Measurements from ENCODE around the gene GNG7.
"Not testable (repeated sequence)": the region's sequence is repeated elsewhere in the genome, so short reads cannot be mapped to it uniquely, and the experiment has no call there.

Gene GNG7

DNA sequence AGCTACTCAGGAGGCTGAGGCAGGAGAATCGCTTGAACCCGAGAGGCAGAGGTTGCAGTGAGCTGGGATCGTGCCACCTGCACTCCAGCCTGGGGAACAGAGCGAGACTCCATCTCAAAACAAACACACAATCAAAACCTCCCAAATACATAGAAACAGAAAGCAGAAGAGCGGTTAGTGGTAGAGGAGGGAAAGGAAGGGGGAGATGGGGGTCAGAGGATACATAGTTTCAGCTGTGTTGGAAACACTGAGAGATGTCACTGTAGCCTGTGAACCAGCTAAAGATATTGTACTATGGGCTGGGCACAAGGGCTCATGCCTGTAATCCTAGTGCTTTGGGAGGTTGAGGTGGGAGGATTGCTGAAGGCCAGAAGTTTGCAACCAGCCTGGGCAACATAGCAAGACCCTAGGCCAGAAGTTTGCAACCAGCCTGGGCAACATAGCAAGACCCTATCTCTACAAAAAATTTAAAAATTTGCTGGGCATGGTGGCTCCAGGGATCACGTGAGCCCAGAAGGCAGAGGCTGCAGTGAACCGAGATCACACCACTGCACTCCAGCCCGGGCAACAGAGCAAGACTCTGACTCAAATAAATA, 49.9 kb downstream of the GNG7 start:
- no peak for DNase-seq (ENCODE audit: low read depth)
- H3K4me3 ChIP-seq (ENCODE audit: low read depth, low read length): no peak overlapping the region

DNA sequence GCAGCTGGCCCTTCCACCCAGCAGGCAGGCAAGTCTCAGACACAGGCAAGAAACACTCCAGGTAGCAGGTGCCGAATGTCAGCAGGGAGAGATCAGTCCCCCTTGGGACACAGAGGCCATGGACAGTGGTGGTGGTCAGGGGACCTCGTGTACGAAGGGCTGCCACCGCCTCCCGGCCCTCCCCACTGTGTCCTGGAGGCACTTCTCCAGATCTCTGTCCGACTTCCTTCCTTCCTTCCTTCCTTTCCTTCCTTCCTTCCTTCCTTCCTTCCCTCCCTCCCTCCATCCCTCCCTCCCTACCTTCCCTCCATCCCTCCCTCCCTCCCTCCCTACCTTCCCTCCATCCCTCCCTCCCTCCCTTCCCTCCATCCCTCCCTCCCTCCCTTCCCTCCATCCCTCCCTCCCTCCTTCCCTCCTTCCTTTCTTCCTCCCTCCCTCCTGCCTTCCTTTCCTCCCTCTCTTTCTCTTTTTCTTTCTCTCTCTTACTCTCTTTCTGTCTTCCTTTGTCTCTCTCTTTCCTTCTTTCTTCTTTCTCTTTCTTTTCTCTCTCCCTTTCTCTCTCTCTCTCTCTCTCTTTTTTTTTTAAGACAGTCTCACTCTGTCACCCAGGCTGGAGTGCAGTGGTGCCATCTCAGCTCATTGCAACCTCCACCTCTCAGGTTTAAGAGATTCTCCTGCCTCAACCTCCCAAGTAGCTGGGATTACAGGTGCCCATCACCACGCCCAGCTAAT, 51.3 kb downstream of the GNG7 start:
- not testable (repeated sequence) for H3K4me3 ChIP-seq (ENCODE audit: low read depth, low read length); DNase-seq (ENCODE audit: low read depth)

DNA sequence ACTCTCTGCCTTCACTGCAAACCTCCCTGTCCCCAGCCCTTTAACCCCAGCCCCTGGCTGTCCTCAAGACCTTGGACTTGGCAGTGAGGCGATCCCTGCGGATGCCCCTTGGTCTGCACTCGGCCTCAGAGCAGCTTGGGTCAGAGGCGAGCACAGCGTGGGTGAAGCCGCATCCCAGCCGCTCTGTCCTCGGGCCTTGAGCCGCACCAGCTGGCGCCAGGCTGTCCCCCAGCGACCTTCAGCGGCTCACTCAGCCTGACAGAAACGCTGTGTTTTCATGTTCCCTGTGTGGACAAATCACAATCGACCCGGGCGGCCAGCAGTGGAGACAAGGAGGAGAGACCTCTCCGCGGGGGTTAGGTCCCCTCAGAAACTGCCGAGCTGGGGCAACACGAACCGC, 52.0 kb downstream of the GNG7 start:
- no peak overlapping the region for H3K4me3 ChIP-seq (ENCODE audit: low read depth, low read length)
- DNase-seq (ENCODE audit: low read depth): no peak

DNA sequence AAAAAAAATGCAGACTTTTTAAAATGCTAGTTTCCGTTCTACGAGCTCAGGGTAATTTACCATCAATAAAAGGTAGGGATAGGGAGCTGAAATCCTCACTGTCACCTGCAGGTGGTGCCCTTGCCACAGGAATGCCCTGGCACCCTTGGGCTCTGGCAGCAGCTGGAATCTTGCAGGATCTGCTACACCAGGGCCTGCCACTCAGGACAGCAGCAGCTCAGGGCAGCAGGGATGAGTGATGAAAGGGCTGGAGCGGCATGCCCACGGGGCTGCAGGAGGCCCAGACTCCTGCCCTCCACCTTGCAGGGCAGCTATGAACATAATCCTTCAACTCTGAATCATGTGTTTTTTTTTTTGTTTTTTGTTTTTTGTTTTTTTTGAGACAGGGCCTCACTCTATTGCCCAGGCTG, 54.0 kb downstream of the GNG7 start:
- H3K4me3 ChIP-seq (ENCODE audit: low read depth, low read length): no peak overlapping the region
- DNase-seq (ENCODE audit: low read depth): no peak

DNA sequence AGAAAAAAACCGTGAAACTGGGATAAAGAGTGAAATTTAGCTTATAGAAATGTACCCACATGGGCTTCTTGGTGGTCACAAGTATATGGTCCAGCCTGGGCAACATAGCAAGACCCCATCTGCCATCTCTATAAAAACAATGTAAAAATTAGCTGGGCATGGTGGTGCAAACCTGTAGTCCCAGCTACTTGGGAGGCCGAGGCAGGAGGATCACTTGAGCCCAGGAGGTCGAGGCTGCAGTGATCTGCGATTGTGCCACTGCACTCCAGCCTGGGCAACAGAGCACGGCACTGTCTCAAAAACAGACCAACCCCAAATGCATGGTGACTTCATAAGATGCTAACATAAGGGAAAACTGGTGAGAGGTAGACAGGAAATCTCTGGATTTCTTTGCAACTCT, 54.4 kb downstream of the GNG7 start:
- no peak for DNase-seq (ENCODE audit: low read depth)

DNA sequence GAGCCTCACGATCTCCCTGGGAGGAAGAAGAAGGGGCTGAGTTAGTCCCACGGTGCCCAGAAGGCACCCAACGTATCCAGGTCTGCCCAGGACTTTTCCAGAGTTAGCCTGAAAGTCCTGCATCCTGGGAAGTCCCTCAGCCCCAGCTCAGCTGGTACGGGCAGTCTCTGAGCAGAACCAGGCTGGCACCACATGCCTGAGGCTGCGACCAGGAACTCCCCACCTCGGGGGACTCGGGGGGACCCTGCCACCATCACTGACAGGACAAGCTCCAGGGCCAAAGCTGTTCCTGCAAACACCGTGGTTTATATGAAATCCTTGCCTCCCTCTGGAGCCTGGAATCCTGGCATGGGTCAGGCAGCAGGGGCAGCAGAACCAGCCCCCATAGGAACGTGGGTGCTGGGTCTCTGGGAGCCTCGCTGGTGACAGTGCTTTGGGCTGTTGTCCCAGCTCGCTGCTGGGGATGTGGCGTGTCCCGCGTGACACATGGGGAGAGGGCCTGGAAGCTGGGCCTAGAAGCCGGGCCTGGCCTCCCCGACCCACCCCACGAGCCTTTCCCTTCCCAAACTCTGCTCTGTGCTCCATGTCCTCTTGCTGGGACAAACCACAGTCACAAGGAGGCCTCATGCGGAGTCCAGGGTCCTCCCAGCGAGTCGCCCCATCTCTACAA, 55.5 kb downstream of the GNG7 start:
- no peak for DNase-seq (ENCODE audit: low read depth)
- H3K4me3 ChIP-seq (ENCODE audit: low read depth, low read length): no peak overlapping the region

More for the DNA sequence above, 54.4 kb downstream of the GNG7 start:
- H3K4me3 ChIP-seq (ENCODE audit: low read depth, low read length): no peak overlapping the region

DNA sequence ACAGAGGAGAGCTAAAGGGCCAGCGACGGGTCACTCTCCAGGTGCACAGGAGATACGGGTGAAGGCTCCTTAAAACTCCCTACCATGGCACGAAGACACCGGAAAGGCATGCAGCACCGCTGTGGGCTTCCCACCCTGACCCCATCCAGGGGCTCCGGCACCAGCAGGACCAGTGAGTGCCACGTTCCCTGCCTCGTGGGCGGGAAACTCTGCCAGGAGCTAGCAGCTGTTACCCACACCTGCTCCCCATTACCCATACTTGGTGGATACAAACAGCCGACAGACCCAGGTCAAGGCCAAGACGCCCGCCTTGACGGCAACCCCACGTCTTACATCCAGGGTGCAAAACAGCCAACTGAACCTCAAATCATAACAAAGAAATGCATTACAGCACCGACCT, 56.7 kb downstream of the GNG7 start:
- no peak for DNase-seq (ENCODE audit: low read depth)
- no peak overlapping the region for H3K4me3 ChIP-seq (ENCODE audit: low read depth, low read length)

DNA sequence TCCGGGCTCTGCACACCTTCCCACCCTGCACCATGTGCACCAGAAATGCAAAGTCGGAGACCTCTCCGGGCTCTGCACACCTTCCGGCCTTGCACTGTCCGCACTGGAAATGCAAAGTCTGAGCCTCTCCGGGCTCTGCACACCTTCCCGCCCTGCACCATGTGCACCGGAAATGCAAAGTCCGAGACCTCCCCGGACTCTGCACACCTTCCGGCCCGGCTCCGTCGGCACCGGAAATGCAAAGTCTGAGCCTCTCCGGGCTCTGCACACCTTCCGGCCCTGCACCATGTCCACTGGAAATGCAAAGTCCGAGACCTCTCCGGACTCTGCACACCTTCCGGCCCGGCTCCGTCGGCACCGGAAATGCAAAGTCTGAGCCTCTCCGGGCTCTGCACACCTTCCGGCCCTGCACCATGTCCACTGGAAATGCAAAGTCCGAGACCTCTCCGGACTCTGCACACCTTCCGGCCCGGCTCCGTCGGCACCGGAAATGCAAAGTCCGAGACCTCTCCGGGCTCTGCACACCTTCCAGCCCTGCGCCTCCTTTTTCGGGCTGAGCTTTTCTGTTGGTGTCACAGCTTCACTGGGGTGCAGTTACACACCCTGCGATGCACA, 59.3 kb downstream of the GNG7 start:
- H3K4me3 ChIP-seq (ENCODE audit: low read depth, low read length); DNase-seq (ENCODE audit: low read depth): not testable (repeated sequence)

DNA sequence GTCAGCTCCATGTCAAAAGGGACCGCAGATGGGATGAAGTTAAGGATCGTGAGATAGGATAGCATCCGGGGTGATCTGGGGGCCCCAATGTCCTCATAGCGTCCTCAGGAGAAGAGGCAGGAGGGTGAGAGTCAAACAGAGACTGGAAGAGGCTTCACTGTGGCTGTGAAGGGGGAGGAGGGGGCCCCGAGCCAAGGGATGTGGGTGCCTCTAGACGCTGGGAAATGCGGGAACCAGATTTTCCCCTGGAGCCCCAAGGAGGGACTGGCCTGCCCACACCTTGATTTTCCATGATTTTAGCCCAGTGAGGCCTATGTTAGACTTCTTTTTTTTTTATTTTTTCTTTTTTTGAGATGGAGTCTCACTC, 61.2 kb downstream of the GNG7 start:
- DNase-seq (ENCODE audit: low read depth): no peak
- H3K4me3 ChIP-seq (ENCODE audit: low read depth, low read length): no peak overlapping the region

DNA sequence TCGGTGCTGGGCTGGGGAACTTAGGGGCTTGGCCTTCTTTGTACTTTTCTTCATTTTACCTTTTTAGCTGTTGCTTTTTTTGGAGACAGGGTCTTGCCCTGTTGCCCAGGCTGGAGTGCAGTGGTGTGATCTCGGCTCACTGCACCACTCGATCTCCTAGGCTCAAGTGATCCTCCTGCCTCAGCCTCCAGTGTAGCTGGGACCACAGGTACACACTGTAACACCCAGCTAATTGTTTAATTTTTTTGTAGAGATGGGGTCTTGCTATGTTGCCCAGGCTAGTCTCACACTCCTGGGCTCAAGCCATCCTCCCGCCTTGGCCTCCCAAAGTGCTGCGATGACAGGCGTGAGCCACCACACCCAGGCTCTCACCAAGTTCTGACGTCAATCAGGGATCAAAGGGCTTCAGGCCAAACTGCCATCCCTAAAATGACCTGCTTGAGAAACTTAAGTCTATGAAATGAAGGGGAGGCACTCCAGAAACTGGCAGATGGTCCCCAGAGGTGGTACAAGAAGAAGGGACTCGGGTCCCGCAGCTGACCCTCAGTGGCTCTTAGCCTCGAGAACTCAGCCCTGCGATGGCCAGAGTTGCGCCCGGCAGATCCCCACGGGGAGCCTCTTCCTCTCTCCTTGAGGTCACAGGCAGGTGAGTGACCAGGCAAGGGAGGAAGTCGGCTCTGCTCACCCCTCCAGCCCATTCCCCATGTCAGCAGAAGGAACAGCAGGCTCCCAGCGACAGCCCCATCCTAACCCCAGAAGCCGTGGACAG, 61.7 kb downstream of the GNG7 start:
- no peak overlapping the region for H3K4me3 ChIP-seq (ENCODE audit: low read depth, low read length)
- no peak for DNase-seq (ENCODE audit: low read depth)

DNA sequence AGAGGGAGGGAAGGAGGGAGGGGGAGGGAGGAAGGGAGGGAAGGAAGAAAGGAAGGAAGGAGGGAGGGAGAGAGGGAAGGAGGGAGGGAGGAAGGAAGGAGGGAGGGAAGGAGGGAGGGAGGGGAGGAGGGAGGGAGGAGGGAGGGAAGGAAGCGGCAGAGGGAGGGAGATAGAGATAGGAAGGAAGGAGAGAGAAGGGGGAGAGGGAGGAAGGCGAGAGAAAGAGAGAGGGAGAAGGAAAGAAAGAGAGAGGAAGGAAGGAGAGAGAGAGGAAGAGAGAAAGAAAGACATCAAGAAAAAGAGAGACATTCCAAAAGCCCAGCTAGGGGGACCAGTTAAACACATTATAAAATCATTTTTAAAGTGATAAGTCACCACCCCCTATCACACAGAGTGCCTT, 62.5 kb downstream of the GNG7 start:
- no peak overlapping the region for H3K4me3 ChIP-seq (ENCODE audit: low read depth, low read length)
- DNase-seq (ENCODE audit: low read depth): no peak

DNA sequence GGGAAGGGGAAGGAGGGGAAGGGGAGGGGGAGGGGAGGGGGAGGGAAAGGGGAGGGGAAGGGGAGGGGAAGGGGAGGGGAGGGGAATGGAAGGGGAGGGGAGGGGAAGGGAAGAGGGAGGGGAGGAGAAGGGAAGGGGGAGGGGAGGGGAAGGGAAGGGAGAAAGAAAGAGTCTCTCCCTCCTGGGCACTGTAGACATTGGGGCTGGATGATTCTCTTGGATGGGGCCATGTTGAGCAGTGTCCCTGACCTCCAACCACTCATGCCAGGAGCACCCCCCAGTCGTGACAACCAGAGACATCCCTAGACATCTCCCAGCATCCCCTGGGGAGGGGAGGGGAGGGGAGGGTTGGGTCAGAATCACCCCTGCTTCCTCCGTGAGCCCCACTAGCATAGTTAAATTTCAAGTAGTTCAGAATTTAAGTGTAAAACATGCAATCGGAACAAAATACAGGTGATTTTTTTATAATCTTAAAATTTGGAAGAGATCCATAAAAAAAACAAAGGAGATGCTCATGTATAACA, 64.0 kb downstream of the GNG7 start:
- no peak overlapping the region for H3K4me3 ChIP-seq (ENCODE audit: low read depth, low read length)
- DNase-seq (ENCODE audit: low read depth): no peak

DNA sequence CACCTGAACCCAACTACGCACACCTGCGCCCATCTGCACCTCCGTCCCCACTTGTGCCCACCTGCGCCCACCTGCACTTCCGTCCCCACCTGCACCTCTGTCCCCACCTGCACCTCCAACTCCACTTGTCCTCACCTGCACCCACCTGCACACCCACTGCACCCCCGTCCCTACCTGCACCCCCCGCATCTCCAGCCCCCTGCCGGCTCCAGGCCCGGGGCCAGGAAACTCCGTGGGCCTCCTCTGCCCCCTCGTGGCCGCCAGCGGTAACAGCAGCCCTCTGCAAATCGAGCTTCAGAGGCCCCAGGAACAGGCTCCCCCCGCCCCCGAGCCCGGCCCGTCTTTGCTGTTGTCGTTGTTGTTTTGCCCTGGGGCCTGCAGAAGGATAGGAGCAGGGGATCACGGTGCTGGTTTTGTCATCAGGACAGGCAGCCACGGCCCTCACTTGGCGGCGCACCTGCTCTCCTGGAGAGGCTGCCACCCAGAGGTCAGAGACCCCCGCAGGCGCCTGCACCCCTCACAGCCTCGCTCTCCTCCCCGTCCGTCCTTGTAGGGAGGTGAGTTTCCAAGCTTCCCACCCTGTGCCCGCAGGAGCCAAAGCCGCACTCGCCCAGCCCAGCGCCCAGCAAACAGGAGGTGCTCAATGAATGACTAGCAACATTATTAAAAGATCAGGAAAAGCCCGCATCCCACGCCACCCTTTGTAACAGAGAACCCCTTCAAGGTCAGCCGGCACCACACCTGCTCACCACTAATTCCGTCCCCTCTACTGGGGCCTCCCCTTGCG, 65.4 kb downstream of the GNG7 start:
- DNase-seq (ENCODE audit: low read depth): no peak
- H3K4me3 ChIP-seq (ENCODE audit: low read depth, low read length): no peak overlapping the region

DNA sequence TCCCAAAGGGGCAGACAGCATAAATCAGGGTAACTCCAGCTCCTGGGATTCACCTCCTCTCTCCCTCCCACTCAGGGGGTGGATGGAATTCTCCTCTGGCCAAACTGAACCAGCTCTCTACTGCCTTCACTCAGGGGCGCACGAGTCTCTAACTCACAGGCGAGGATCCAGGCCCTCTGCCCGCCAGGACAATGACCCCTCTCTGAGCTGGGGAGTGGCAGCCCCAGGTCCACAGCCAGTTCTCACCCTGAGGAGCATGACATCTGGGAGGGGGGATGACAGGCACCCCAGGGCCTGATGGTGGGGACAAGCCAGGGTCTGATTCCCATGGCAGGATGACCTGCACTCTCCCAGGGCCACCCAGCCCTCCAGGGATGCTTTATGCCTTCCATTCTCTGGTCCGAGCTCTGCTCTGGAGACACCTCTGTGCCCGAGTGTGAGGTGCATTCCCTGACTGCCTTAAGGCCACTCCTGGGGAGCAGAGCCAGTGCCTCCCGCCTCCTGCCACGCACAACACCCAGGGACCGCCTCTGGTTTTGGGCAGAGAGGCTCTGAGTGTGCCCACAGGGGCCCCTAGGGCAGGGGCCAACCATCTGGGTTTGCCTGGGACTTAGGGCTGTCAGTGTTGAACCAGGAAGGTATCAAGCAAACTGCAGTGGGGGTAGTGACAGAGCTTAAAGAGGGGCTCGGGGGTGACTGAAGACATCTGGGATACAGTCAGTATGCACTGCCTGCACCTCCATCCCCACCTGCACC, 66.2 kb downstream of the GNG7 start:
- no peak overlapping the region for H3K4me3 ChIP-seq (ENCODE audit: low read depth, low read length)
- DNase-seq (ENCODE audit: low read depth): no peak

DNA sequence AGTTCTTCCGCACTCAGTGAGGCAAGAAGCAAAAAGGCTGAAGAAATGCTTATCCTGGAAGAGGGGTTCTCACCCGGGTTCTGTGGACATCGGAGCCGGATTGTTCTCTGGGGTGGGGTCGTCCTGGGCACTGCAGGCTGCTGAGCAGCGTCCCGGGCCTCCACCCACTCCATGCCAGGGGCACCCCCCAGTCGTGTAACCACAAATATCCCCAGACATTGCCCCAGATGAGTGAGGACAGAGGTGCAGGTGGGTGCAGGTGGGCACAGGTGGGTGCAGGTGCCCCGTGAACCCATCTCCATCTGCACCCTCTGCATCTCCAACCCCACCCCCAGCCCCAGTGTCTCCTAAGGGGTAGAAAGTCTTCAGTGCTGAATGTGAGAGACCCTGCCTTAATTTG, 67.5 kb downstream of the GNG7 start:
- H3K4me3 ChIP-seq (ENCODE audit: low read depth, low read length): no peak overlapping the region
- DNase-seq (ENCODE audit: low read depth): no peak

DNA sequence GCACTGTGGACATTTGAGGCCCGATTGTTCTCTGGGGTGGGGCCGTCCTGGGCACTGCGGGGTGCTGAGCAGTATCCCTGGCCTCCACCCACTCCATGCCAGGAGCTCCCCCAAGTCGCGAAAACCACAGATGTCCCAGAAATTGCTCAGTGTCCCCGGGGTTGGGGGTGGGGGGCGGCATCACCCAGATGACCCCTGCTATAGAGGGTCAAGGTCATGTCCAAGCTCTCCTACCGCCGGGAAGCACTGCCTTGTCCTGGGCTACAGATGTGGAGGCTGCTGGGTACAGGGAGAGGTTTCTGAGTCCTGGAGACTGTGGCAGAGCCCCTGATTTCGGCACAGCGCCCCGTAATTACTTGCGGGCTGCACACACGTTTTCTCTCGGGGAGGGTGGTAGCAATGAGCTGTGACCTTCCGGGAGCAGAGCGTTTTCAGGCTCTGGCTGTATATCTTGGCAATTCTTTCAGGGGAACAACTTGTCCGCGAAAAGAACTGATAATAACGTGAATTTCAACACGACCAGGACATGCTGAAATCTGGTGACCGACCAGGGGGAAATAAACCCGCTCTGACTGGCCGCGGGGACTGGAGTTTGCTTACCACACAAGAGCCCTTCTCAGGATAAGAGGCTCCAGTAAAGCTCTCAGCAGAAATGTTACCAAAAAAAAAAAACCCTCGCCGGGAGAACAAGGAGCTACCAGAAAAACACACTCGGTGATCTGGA, 68.1 kb downstream of the GNG7 start:
- H3K4me3 ChIP-seq (ENCODE audit: low read depth, low read length): no peak overlapping the region
- DNase-seq (ENCODE audit: low read depth): no peak

DNA sequence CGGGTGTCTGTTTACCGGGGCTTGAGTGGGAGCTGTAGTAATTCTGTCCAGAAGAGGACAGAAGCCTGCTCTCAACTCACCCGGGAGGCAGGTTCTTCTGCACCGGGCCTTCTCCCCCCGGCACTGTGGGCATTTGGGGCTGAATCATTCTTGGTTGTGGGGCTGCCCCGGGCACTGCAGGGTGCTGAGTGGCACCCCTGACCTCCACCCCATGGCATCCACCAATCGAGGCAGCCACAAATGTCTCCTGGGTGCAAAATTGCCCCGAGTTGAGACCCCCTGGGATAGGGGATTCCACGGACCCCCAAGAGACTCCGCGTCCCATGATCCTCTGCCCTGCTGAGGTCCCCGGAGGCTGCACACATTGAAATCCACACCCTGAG, 68.8 kb downstream of the GNG7 start:
- H3K4me3 ChIP-seq (ENCODE audit: low read depth, low read length): no peak overlapping the region

More for the DNA sequence above, 68.8 kb downstream of the GNG7 start:
- no peak for DNase-seq (ENCODE audit: low read depth)

Data from skeletal muscle cell (primary cell).